Sigmoid colon (tissue), 3 donors: Measurements from ENCODE around the gene DPM1.

ENCODE experiments used
- POLR2A ChIP-seq, 2 donors: fragments of 450-650 bp; IDR thresholded peaks; one replicate each; pipeline ENCODE4 v1.6.1; 2016; ENCODE audit warnings: antibody characterized with exemption in 2 of 2, mild to moderate bottlenecking in 2 of 2, moderate library complexity in 2 of 2
- TF ChIP-seq, protein P1 (sequence below), 4 experiments: fragments of 450-650 bp in 3 of 4; fragments of 200-600 bp in 1 of 4; IDR thresholded peaks; one replicate each; pipeline ENCODE4 v1.5.1; 2016 to 2019; ENCODE audit warnings: antibody characterized with exemption in 4 of 4, mild to moderate bottlenecking in 3 of 4, moderate library complexity in 2 of 4

DNA sequence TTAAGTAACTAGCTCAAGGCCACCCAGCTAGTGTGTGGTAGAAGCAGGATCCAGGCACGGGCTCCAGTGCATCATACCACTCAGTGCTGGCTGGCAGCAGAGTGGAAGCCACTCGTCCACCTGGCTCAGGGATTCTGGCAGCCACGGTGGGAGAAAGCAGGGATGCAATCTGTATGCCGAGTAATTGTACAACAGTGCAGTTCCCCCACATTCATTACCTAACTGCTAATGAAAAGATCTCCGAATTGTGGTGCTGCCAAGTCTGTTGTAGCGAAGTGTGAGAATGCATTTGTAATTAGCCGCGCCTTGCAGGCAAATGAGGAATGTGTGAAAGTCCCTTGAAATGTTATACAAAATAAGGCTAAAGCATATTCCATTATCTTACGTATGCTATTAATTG, 35.5 kb upstream of the DPM1 start:
- TF ChIP-seq, protein P1, sequence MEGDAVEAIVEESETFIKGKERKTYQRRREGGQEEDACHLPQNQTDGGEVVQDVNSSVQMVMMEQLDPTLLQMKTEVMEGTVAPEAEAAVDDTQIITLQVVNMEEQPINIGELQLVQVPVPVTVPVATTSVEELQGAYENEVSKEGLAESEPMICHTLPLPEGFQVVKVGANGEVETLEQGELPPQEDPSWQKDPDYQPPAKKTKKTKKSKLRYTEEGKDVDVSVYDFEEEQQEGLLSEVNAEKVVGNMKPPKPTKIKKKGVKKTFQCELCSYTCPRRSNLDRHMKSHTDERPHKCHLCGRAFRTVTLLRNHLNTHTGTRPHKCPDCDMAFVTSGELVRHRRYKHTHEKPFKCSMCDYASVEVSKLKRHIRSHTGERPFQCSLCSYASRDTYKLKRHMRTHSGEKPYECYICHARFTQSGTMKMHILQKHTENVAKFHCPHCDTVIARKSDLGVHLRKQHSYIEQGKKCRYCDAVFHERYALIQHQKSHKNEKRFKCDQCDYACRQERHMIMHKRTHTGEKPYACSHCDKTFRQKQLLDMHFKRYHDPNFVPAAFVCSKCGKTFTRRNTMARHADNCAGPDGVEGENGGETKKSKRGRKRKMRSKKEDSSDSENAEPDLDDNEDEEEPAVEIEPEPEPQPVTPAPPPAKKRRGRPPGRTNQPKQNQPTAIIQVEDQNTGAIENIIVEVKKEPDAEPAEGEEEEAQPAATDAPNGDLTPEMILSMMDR (IDR thresholded peaks at IDR 0.05) = no peak
- no peak for TF ChIP-seq POLR2A (IDR thresholded peaks at IDR 0.05)
